Islet of Langerhans (tissue), 1 donor: ENCODE results near the gene FAF2.

Experiments used
- FAIRE-seq: peaks from one replicate; lab custom pipeline; 2011; peaks lifted over from hg19 to GRCh38; lab: Jason Lieb, UNC

FAF2 gene

DNA sequence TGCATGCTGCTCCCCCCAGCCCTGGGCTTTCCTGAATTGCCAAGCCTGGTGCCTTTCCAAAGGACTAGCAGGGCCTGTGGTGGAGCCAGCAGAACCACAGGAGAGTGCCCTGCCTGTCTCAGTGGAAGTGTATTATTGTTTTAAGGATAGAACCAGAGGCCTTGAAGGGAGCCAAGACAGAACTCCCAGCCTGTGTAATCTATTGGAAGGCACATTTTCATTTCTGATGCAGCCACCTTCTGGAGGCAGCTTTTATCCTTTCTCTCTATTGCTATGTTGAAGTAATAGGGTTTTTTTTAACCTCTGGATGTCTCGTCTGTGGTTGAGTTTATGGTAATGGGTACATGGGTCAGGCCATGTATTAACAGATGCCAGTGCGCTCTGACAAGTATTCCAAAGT lies 59.7 kb downstream of the FAF2 start:
- no peak for FAIRE-seq

DNA sequence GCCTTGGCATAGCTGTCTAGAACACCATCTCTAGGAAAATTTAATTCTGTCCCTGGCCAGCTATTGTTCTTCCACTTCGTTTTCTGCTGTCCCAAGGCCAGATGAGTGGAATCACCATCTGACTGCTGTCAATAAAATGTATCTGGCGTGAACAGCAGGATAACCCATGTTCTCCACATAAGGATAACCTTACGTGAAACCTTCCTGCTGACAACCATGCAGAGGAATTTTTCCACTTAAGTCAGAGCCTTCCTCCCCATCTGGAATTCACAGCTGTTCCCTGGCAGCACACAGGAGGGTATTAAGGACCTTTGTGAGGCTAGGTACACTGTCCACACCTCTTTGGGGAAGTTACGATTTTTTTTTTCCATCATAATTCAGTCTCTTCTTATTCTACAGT lies 60.4 kb downstream of the FAF2 start:
- FAIRE-seq: no peak

DNA sequence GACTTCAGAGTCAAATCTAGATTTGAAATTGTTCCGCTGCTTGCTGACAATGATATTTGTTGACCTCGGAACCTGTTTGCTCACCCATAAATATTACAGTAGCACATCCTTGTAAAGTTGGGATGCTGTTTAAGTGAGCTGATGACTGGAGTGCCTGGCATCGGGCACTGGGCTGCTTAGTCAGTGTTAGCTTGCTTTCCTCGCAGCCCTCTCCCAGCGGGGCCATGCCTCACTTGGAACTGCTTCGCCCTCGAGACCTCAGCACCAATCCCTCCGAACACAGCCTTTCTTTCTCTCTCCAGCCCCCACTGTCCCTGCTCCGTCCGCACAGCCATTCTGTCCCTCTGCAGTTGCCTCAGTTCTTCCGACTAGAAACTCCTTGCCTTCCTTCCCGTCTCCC lies 65.6 kb downstream of the FAF2 start:
- FAIRE-seq: no peak

DNA sequence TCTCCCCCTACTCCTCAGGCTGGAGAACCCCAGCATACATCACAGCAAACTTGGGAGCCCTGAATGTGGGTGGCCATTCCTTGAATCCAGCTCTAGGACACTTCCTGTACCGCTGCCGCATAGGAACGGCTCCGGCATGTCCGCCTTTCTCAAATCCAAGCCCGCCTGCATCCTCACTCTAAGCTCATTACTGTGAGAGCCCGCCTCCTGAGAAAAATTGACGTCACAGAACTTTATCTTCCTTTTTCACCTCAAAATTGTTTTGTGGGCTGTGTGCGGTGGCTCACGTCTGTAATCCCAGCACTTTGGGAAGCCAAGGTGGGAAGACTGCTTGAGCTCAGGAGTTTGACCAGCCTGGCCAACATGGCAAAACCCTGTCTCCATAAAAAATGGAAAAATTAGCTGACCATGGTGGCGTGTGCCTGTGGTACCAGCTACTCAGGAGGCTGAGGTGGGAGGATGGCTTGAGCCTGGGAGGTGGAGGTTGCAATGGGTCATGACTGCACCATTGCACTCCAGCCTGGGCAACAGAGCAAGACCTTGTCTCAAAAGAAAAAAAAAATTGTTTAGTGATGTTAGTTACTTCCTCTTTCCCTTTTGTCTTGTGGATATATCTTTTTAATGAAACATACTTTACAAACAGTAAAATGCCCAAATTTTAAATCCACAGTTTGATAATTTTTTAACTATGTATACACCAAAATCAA lies 66.2 kb downstream of the FAF2 start:
- FAIRE-seq: no peak

DNA sequence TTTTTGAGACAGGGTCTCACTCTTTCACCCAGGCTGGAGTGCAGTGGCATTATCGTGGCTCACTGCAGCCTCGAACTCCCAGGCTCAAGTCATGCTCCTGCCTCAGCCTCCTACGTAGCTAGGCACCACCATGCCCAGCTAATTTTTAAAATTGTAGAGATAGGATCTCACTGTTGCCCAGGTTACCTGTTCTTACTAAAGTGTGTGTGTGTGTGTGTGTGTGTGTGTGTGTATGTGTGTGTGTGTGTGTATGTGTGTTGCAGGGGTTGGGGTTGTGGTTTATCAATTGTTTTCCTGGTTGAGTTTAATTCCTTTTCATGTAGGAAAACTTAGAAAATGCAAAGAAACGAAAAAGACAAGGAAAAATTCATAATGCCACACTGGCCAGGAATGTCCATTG lies 67.2 kb downstream of the FAF2 start:
- FAIRE-seq: no peak

DNA sequence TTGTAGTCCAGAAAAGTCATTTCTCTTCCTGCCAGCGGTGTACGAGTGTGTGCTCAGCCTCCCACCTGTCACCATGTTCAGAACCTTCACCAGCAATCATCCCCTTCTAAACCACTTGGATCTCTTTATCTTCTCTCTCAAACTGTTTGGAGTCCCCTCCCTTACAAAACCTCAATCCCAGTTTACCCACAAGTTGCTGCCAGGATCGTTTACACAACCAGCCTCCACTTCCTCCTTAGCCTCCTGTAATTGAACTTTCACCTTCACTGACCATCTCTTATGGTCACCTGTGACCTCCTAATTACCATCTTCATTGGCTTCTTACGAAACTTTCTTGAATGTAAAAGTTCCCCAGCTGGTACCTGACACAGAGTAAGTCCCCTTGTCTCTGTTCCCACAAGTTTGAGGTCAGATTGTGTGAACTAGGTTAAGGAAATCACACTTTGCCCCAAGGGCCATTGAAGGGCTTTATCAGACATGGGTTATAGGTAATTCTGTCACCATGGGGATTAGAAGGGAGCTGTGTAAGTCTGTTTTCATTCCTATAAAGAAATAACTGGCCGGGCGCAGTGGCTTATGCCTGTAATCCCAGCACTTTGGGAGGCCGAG lies 69.0 kb downstream of the FAF2 start:
- FAIRE-seq: no peak

DNA sequence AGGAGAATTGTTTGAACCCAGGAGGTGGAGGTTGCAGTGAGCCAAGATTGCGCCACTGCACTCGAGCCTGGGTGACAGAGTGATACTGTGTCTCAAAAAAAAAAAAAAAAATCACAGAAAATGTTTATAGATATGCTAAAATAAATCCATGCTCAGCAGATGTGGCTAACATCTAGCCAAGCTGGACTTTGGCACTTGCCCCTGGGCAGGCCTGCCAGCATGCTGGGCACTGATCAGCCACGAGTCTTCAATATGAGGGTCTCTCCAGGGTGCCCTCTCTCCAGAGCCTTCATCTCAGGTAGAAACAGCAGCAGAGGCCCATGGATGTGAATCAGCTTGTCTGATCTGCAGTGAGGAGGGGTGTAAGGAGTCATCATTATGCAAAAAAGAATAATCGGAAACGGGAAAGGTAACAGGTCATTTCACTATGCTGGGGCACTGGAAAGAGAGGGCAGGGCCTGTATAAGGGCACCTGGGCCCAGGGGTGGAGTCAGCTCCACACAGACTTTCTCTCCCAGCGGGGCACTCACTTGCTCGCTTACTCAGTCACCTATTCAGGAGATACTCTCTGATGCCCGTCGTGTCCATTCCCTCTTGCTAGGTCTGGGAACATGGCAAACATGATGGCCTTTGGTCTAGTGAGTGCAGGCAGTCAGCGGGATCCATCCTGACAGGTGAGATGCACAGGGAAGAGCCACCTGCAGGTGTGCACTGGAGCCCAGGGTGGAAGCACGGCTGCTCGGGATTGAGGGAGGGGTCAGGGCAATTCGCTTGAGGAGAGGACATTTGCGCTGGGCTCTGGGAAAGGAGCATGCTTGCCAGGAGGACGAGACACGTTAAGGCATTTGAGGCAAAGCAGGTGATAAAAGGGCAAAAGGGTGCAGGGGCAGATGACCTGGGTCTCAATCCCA lies 71.9 kb downstream of the FAF2 start:
- no peak for FAIRE-seq

DNA sequence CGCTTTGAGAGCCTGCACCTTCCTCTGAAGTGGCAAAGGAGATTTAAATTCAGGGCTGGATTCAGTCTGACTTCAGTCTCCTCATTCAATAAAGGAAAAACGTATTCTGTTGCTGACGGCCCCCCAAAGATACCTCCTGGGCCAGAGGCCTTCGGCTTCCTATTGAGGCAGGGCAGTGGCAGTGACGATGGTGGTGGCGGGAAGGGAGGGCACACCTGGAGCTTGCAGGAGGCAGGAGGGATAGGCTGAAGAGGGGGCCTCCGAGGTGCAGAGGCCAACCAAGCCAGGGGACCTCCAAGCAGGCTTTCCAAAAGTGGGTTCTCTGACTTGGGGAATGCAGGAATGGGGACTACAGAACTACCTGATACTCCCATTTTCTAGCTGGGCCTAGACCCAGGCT lies 73.1 kb downstream of the FAF2 start:
- no peak for FAIRE-seq

DNA sequence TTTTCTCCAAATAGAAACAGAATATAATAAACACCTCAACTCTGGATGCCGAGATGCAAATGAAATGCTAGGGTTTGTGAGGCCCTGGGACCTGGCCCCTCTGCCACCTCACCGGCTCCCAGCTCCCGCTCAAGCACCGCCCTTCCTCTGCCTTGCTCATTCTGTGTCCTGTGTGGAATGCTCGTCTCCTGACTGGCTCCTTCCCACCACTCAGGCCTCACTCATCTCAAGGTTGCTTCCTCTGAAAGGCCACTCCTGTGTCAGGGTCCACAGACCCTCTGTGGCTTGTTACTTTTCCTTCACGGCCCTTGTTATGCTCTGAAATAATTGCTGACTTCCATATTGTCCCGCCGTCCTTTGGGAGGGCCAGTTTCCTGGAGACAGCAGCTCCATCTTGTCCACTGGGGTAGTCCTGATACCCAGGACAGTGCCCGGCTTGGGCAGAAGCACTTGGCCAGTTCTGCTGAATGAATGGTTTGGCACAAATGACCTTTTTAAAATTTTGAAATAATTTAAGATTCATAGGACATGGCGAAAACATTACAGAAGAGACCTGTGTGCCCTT lies 73.6 kb downstream of the FAF2 start:
- no peak for FAIRE-seq

DNA sequence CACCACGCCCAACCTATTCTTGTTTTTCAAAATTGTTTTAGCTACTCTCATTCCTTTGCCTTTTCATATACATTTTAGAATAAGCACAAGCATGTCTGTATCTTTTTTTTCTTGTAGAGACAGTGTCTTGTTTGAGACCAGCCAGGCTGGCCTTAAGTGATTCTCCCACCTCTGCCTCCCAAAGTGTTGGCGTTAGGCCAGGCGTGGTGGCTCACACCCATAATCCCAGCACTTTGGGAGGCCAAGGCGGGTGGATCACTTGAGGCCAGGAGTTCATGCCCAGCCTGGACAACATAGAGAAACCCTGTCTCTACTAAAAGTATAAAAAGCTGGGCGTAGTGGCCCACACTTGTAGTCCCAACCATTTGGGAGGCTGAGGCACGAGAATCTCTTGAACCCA lies 76.0 kb downstream of the FAF2 start:
- FAIRE-seq: no peak

DNA sequence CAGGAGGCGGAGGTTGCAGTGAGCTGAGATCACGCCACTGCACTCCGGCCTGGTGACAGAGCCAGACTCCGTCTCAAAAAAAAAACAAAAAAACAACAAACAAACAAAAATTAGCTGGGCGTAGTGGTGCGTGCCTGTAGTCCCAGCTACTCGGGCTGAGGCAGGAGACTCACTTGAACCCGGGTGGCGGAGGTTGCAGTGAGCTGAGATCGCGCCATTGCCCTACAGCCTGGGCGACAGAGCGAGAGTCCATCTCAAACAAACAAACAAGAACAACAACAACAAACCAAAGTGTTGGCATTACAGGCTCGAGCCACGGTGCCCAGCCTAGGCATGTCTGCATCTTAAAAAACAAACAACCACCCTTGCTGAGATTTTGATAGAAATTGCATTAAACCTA lies 76.8 kb downstream of the FAF2 start:
- no peak for FAIRE-seq

DNA sequence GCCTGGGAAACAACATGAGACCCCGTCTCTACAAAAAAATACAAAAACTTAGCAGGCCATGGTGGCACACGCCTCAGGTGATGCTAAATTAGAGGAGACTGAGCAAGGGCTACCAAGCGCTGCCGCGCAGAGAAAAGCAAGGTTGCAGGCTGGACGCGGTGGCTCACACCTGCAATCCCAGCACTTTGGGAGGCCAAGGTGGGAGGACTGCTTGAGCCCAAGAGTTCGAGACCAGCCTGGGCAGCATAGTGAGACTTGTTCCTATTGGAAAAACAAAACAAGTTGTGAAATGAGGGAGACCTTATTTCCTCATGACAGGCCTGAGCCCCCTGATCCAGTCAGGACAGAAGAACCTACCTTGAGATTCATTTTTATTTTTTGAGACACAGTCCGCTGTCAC lies 77.5 kb downstream of the FAF2 start:
- no peak for FAIRE-seq

DNA sequence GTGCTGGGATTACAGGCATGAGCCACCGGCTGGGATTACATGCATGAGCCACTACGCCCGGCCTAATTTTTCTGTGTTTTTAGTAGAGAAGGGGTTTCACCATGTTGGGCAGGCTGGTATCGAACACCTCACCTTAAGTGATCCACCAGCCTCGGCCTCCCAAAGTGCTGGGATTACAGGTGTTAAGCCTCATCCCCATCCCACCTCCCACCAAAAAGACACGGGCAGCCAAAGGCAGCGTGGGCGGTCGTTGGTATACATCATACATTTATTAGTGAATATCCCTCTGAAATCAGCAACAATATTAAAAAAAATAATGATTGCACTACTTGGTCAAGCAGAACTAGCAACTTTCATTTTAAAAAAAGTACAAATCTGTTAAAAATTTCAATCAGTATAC lies 78.3 kb downstream of the FAF2 start:
- no peak for FAIRE-seq

DNA sequence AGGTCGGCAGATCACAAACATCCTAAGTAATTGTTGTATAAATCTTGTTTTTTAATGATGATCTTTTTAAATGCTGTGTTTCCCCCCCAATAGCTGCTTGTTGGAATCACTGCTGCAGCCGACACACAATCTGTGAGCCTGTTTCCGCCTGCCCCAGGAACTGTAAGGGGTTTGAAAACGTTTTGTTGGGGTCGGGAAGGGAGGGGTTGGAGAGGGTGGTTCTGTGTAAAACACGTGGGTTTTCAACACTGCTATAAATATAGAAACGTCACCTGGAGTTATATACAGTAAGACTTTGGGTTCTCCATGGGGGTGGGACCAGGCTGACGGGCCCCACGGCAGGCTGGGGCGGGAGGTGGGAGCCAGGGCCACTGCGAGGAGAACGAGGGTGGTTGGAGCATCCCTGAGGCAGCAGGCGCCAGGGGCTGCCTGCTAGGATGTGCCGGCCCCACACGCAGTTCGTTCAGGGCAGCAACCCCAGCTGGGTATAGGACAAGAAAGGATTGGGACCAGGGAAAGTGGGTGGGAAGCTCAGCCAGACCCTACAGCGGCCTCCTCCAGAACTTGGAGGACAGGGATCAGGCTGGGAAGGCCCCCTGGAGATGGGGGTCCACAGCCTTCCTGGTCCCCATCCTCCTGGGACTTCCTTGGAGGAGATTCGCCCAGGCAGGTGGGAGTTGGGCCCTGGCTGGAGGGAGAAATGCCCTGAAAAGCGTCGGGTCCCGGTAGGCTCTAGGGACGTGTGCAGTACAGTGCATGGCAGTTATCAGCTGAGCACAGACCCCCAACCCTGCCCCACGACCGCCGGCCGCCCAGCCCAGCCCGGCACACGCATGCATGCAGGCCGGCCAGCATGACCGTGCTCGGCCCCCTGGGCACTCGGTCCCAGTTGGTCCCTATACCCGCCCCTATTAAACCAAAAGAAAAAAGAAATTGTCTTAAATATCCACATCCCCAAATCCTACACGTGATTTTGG lies 79.3 kb downstream of the FAF2 start:
- no peak for FAIRE-seq

DNA sequence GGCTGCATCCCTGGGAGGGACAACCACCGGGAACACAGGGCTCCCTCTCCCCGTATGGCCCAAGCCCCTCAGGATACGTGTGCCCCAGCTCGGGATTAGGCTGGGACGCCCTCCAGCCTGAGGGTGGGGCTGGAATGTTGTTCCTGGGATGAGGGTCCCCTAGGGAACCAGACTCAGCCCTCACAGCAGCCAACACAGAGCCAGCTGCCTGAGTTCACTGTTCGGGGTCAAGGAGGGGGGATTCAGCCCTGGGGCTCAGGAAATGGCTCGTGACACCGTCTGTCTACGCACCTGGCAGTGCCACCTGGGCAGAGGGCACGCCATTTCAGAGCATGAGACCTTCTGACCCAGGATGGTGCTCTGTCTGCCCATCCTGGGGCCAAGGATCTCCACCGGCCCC lies 80.1 kb downstream of the FAF2 start:
- no peak for FAIRE-seq

DNA sequence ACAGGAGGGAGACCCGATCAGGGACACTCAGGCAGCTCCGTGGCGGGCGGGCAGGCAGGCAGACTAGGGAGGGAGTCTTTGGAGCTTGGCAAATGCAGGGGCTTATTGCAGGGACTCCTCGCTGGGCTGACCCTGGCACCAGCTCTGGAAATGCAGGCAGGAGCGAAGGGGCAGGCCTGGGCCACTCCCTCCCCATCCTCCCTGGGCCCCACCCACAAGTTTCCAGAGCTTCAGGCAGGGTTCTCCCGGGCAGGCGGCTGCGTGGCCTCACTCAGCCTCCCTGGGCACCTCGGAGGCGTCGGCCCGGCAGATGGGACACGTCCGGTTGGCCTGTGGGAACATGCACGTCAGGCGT lies 80.6 kb downstream of the FAF2 start:
- FAIRE-seq: no peak

DNA sequence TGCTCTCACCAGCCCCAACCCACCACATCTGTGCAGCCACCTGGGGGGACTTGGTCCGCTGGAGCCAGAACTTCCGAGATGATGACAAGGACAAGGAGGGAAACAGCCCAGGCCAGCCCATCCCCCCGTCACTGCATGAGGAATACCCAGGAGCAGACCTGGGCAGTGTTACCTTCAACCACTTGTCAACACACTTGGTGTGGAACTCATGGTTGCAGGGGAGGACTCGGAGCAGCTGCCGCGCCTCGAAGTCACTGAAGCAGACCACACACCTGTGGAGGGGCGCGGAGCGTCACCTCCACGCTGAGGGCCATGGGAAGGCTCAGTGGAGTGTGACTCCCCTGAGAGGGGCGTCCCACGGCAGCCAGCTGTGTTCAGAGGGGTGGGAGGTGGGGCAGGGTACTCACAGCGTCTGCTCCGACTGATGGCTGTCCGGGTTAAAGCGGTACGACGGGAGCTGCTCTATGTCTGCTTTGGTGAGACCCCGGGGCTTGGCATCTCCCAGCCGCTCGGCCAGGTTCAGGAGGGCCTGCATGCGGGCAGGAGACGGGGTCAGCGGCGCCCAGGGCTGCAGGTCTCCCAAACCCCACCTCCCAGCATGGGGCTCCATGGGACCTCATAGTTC lies 81.0 kb downstream of the FAF2 start:
- no peak for FAIRE-seq

DNA sequence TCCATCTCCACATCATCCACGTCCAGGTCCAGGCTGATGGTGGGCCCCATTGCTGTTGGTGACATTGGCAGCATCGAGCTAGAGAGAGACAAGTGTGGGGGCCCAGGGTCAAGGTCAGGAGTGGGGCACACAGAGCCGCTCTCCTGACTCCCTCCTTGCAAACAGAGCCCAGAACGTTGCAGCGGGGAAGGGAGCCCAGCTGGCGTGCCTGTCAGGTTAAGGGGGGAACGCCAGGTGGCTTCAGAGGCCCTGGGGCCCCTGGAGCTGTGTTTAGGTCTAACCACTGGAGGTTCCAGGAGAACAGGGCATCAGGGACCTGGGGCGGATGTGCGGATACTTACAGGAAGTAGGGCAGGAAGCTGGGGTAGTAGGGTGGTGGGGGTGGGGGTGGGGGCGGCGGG lies 81.6 kb downstream of the FAF2 start:
- FAIRE-seq: no peak

DNA sequence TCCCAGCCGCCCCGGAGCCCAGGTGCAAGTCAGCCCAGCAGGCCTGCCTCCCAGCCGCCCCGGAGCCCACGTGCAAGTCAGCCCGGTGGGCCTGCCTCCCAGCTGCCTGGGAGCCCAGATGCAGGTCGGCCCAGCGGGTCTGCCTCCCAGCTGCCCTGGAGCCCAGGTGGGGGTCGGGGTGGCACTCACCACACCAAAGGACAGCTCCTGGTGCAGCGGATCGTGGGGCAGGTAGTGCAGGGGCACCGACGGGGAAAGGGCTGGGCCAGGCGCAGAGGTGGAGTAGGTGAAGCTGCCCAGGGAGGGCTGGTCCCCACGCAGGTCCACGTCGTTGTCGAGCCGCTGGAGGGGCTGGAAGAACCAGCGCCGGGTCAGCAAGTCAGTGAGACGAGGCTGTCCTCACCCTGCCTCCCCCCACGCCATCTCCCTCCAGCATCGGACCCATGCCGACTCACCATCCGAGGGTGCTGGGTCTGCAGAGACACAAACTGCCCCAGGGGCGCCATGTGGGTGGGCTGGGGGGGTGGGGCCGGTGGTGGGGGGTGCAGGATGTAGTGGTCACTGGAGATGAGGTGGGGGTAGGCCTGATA lies 82.3 kb downstream of the FAF2 start:
- FAIRE-seq: no peak

DNA sequence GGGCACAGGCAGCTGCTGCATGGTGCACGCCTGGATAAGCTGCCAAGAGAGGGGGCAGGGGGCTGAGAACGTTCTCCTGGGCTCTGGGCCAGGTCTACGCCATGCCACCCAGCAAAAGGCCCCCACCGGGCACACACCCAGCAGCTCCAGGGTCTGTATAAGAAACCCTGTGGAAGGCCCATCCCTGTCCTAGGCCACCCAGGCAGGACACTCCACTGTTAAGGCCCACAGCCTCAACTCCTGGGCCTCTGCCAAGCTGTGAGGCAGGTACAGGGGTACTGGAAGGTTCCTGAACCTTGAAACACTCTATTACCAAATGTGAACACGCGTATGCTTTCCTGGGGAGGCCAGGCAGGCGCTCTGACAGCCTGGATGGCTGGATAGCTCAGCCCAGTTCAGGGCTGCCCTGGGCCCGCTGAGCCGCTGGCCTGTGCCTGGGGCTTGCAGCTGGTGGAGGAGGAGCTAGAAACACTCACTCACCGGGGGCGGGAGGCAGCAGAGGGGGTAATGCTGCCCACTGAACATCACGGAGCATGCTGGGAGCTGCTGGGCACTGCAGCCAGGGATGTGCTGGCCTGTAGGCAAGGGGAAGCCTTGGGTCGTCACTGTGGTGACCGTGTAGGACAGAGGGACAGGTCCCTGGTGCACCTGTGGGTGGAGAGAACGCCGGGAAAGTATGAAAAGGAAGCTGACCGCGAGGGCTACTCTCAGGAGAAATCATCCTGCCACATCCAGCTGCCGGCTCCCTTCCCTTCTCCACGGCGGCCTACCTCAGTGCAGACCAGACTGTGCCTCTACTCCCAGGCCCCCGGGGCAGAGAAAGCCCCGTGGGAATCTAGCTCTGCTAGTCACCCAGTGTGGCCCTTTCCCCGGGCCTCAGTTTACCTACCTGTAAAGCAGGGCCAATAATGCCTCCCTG lies 83.1 kb downstream of the FAF2 start:
- no peak for FAIRE-seq
